Suprapubic skin (tissue), 4 donors: ENCODE data around the gene ERC2.

Experiments used
- EP300 ChIP-seq: sonication (generic); formaldehyde crosslinking; IDR thresholded peaks from one replicate; pipeline ENCODE4 v1.6.1; 2017; ENCODE audit warnings: antibody characterized with exemption
- POLR2A ChIP-seq, 2 donors: fragments of 450-650 bp; IDR thresholded peaks; one replicate each; pipeline ENCODE4 v1.6.1; 2017; ENCODE audit warnings: antibody characterized with exemption in 2 of 2, mild to moderate bottlenecking in 2 of 2, moderate library complexity in 2 of 2
- POLR2AphosphoS5 ChIP-seq, 3 donors: sonication (generic); formaldehyde crosslinking; IDR thresholded peaks; one replicate each; pipeline ENCODE4 v1.6.1; 2017; ENCODE audit warnings: antibody characterized with exemption in 3 of 3
- TF ChIP-seq, protein P1 (sequence below), 2 donors: fragments of 200-600 bp in 1 of 2; fragments of 450-650 bp in 1 of 2; sonication (generic) in 1 of 2; IDR thresholded peaks; one replicate each; pipeline ENCODE4 v1.5.1; 2016 to 2019; ENCODE audit warnings: antibody characterized with exemption in 2 of 2, mild to moderate bottlenecking in 1 of 2, moderate library complexity in 1 of 2

DNA sequence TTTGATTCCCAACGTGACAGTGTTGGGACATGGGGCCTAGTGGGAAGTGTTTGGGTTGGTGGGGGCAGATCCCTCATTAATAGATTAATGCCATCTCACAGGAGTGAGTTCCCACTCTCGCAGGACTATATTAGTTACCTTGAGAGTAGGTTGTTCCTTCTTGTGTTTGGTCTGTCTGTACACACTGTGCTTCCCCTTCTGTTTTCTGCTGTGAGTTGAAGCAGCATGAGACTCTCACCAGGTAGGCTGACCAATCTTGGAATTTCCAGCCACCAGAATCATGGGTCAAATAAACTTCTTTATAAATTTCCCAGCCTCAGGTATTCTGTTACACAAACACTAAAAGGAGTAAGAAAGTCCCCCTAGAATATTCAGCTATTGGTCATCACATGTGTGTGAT lies 145.4 kb downstream of the ERC2 start:
- TF ChIP-seq, protein P1, sequence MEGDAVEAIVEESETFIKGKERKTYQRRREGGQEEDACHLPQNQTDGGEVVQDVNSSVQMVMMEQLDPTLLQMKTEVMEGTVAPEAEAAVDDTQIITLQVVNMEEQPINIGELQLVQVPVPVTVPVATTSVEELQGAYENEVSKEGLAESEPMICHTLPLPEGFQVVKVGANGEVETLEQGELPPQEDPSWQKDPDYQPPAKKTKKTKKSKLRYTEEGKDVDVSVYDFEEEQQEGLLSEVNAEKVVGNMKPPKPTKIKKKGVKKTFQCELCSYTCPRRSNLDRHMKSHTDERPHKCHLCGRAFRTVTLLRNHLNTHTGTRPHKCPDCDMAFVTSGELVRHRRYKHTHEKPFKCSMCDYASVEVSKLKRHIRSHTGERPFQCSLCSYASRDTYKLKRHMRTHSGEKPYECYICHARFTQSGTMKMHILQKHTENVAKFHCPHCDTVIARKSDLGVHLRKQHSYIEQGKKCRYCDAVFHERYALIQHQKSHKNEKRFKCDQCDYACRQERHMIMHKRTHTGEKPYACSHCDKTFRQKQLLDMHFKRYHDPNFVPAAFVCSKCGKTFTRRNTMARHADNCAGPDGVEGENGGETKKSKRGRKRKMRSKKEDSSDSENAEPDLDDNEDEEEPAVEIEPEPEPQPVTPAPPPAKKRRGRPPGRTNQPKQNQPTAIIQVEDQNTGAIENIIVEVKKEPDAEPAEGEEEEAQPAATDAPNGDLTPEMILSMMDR (IDR thresholded peaks at IDR 0.05) = no peak
- TF ChIP-seq POLR2A (IDR thresholded peaks at IDR 0.05) = no peak
- no peak for TF ChIP-seq POLR2AphosphoS5 (IDR thresholded peaks at IDR 0.05)
- TF ChIP-seq EP300 = no peak
